HEK293 (cell line): ENCODE data around the gene DHRS11.
A peak's percentile ranks its signal among the peaks of the same experiment; 100 is the strongest.

Experiments used
- CTCF ChIA-PET: fragments of 350-600 bp; formaldehyde crosslinking; extraction: SDS; loops from one replicate; lab custom pipeline; 2021; ENCODE audit warnings: antibody characterized with exemption; lab: Yijun Ruan, JAX
- POLR2A ChIA-PET: fragments of 300-600 bp; formaldehyde crosslinking; extraction: SDS; loops from one replicate; lab custom pipeline; 2020; ENCODE audit warnings: antibody characterized with exemption, inconsistent platforms; lab: Yijun Ruan, JAX
- H3K27ac ChIP-seq: fragments of 200-500 bp; sonication (Bioruptor generic); 2 replicates; pipeline ENCODE4 v1.5.1; 2014; ENCODE audit warnings: low read depth, low read length, control low read depth, inconsistent platforms; ENCODE audit errors: extremely low read depth
- H3K36me3 ChIP-seq, 2 experiments: fragments of 200-500 bp in 1 of 2; sonication (Bioruptor generic) in 1 of 2; 1 replicate in 1 of 2; 2 replicates in 1 of 2; pipeline ENCODE4 v1.5.1; 2014 to 2017; ENCODE audit warnings: inconsistent platforms in 2 of 2, low read length in 2 of 2; ENCODE audit not compliant: control insufficient read depth in 2 of 2, insufficient read depth in 1 of 2
- H3K4me1 ChIP-seq: fragments of 200-500 bp; sonication (Bioruptor generic); 2 replicates; pipeline ENCODE4 v1.5.1; 2014; ENCODE audit warnings: mild to moderate bottlenecking, low read length, inconsistent platforms; ENCODE audit not compliant: control insufficient read depth, insufficient read depth
- H3K4me3 ChIP-seq: 2 replicates; pipeline ENCODE4 v1.5.1; 2011; ENCODE audit warnings: low read depth, mild to moderate bottlenecking, control low read depth, low read length, moderate library complexity
- H3K9me3 ChIP-seq: fragments of 200-500 bp; sonication (Bioruptor generic); 2 replicates; pipeline ENCODE4 v1.5.1; 2014; ENCODE audit warnings: low read depth, low read length, inconsistent platforms; ENCODE audit not compliant: control insufficient read depth, insufficient read depth
- HOXC10 ChIP-seq: sonication (generic); formaldehyde crosslinking; IDR thresholded peaks from 2 replicates; pipeline ENCODE4 v1.8.1; 2023; ENCODE audit warnings: mild to moderate bottlenecking, missing genetic modification reagents
- KLF7 ChIP-seq: fragments of 450-650 bp; formaldehyde crosslinking; IDR thresholded peaks from 2 replicates; pipeline ENCODE4 v1.5.1; 2016; ENCODE audit warnings: missing biosample characterization, missing genetic modification characterization, borderline replicate concordance
- KLF9 ChIP-seq: fragments of 450-650 bp; formaldehyde crosslinking; IDR thresholded peaks from 2 replicates; pipeline ENCODE4 v1.5.1; 2016; ENCODE audit warnings: missing biosample characterization, missing genetic modification characterization, low read depth
- OSR2 ChIP-seq: fragments of 450-650 bp; formaldehyde crosslinking; IDR thresholded peaks from 2 replicates; pipeline ENCODE4 v1.5.1; 2016; ENCODE audit warnings: missing biosample characterization, missing genetic modification characterization
- YY1 ChIP-seq: fragments of 450-650 bp; formaldehyde crosslinking; IDR thresholded peaks from 2 replicates; pipeline ENCODE4 v1.5.1; 2018; ENCODE audit warnings: missing biosample characterization, missing genetic modification characterization
- ZBTB17 ChIP-seq: fragments of 450-650 bp; formaldehyde crosslinking; IDR thresholded peaks from 2 replicates; pipeline ENCODE4 v1.5.1; 2016; ENCODE audit warnings: missing biosample characterization, missing genetic modification characterization
- ZNF121 ChIP-seq: fragments of 450-650 bp; formaldehyde crosslinking; IDR thresholded peaks from 2 replicates; pipeline ENCODE4 v1.5.1; 2016; ENCODE audit warnings: missing biosample characterization, missing genetic modification characterization
- ZNF302 ChIP-seq: fragments of 450-650 bp; formaldehyde crosslinking; IDR thresholded peaks from 2 replicates; pipeline ENCODE4 v1.5.1; 2016; ENCODE audit warnings: missing biosample characterization, missing genetic modification characterization, low read depth
- ZNF341 ChIP-seq: fragments of 450-650 bp; formaldehyde crosslinking; IDR thresholded peaks from 2 replicates; pipeline ENCODE4; 2016; ENCODE audit warnings: low read depth, missing biosample characterization, missing genetic modification characterization
- ZNF354C ChIP-seq: fragments of 450-650 bp; formaldehyde crosslinking; IDR thresholded peaks from 2 replicates; pipeline ENCODE4 v1.5.1; 2016; ENCODE audit warnings: missing biosample characterization, missing genetic modification characterization, low read depth, borderline replicate concordance
- ZNF366 ChIP-seq: fragments of 450-650 bp; formaldehyde crosslinking; conservative IDR thresholded peaks from 2 replicates; pipeline ENCODE4 v1.5.1; 2016; ENCODE audit warnings: missing biosample characterization, missing genetic modification characterization
- ZNF529 ChIP-seq: fragments of 450-650 bp; formaldehyde crosslinking; IDR thresholded peaks from 2 replicates; pipeline ENCODE4 v1.5.1; 2017; ENCODE audit warnings: missing genetic modification characterization, missing biosample characterization; ENCODE audit not compliant: insufficient replicate concordance
- ZNF623 ChIP-seq: fragments of 450-650 bp; formaldehyde crosslinking; IDR thresholded peaks from 2 replicates; pipeline ENCODE4 v1.5.1; 2016; ENCODE audit warnings: missing biosample characterization, missing genetic modification characterization
- ZNF629 ChIP-seq: fragments of 450-650 bp; formaldehyde crosslinking; IDR thresholded peaks from 2 replicates; pipeline ENCODE4 v1.5.1; 2017; ENCODE audit warnings: missing biosample characterization, missing genetic modification characterization
- ZNF747 ChIP-seq: fragments of 450-650 bp; formaldehyde crosslinking; IDR thresholded peaks from 2 replicates; pipeline ENCODE4 v1.5.1; 2016; ENCODE audit warnings: missing biosample characterization, missing genetic modification characterization
- ZNF785 ChIP-seq: fragments of 450-650 bp; formaldehyde crosslinking; IDR thresholded peaks from 2 replicates; pipeline ENCODE4 v1.5.1; 2016; ENCODE audit warnings: missing biosample characterization, missing genetic modification characterization

Gene DHRS11

GRCh38 chr17:36614933-36615332 lies 23.3 kb downstream of the DHRS11 start (continued):
- TF ChIP-seq KLF7 (tag by site-specific recombination) (no peak), ZNF302 (tag by site-specific recombination) (no peak), ZNF629 (tag by site-specific recombination) (no peak), YY1 (tag by site-specific recombination) (no peak), HOXC10 (no peak), ZNF341 (no peak), ZNF529 (tag by site-specific recombination) (no peak), ZNF354C (no peak)

DNA sequence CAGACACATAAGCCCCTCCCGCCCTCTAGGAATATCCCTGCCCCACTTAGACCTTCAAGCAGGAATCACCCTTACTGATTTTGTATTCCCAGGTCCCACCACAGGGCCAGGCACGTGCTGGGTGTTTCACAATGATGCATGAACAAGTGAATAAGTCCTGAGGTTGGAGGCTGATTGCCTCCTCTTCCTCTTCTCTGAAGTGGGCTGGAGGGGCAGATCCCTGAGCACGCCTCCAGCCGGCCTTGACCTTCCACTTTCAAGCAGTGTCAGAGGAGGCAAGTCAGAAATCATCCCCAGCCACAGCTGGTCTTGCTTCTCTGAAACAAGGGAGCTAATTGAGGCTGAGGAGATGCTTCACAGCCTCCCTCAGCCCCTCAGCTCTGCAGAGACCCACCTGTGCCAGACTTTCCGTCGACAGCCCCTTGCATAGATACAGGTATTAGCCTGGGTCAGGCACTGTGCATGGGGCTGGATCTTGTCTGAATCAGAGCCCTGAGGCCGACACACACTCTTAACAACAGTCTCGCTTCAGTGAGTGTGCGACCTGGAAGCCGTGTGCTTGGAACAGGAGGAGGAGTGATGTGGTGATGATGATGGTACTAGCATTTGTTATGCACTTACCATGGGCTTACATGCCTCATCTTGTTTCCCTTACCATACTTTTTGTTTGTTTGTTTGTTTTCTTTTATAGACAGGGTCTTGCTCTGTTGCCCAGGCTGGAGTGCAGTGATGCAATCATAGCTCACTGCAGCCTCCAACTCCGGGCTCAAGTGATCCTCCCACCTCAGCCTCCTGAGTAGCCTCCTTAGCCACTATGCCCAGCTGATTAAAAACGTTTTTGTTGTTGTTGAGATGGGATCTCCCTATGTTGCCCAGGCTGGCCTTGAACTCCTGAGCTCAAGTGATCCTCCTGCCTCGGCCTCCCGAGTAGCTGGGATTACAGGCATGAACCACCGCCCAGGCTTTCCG lies 24.7 kb downstream of the DHRS11 start:
- Histone ChIP-seq H3K4me3 (no peak overlapping the region), H3K36me3 (no peaks in the 10 kb centered on the region), H3K27ac (no peak overlapping the region), H3K9me3 (no peaks in the 10 kb centered on the region), H3K4me1 (no peaks in the 10 kb centered on the region; the same call in 1 of the 2 replicates)
- TF ChIP-seq KLF9 (tag by site-specific recombination) (no peak), OSR2 (tag by site-specific recombination) (no peak), ZNF121 (peak; percentile 90), ZNF623 (0 out of 2 replicates have a peak, but pooled peaks have one; percentile 13)
- POLR2A ChIA-PET, result interaction anchor here (0.7 to 1.3 kb wide), 3 partner anchors 16 to 612 kb away, joined by 3 read pairs; no protein-coding TSS in a partner anchor
- CTCF ChIA-PET, result interaction anchor here (0.6 to 3.0 kb wide), 4 partner anchors 10 to 624 kb away, joined by 3 to 14 read pairs (median 4); no protein-coding TSS in a partner anchor

- Histone ChIP-seq H3K4me3 (no peak overlapping the region), H3K36me3 (no peaks in the 10 kb centered on the region), H3K27ac (no peak overlapping the region), H3K4me1 (no peaks in the 10 kb centered on the region), H3K9me3 (no peaks in the 10 kb centered on the region)
- TF ChIP-seq ZNF366 (tag by site-specific recombination) (no peak), ZBTB17 (tag by site-specific recombination) (no peak), YY1 (tag by site-specific recombination) (no peak), ZNF747 (tag by site-specific recombination) (no peak), ZNF785 (tag by site-specific recombination) (no peak)
- CTCF ChIA-PET, result interaction anchor here (0.5 to 3.0 kb wide), 3 partner anchors 8 to 469 kb away, joined by 3 to 14 read pairs (median 4); no protein-coding TSS in a partner anchor
- POLR2A ChIA-PET, result interaction anchor here (1.3 kb wide), 1 partner anchor 17 kb away, joined by 3 read pairs; no protein-coding TSS in a partner anchor
These were observed 26.1 kb downstream of the DHRS11 start for GRCh38 chr17:36617773-36618172.

DNA sequence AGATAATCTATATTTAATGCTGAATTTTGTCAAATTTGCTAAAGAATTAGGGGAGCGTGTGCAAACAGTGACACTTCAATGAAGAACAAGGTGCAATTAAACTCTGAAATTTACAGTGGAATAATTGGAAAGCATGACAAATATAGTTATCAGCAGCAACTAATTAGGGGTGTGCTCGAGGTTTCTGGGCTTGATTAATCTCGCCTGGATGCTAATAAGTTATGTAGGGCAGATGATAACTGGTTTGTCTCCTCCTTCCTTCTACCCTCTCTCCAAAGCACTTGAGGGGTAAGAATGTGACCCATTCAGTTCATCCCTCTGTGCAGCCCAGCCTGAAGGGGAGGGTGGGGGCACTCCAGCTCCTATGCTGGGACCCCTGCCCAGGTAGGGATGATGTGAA lies 31.6 kb downstream of the DHRS11 start:
- Histone ChIP-seq H3K9me3 (no peaks in the 10 kb centered on the region), H3K4me3 (no peak overlapping the region), H3K36me3 (no peaks in the 10 kb centered on the region), H3K4me1 (no peaks in the 10 kb centered on the region), H3K27ac (no peak overlapping the region)
- POLR2A ChIA-PET, result interaction anchor here (1.2 kb wide), 1 partner anchor 20 kb away, joined by 3 read pairs; no protein-coding TSS in a partner anchor
- TF ChIP-seq KLF9 (tag by site-specific recombination) (no peak), ZBTB17 (tag by site-specific recombination) (peak; percentile 83)
- CTCF ChIA-PET, result interaction anchor here (2.3 kb wide), 1 partner anchor 21 kb away, joined by 11 read pairs; no protein-coding TSS in a partner anchor
